Keratinocyte (primary cell): ENCODE measurements around the gene BASP1. TPM values are rescaled to one million over a fixed set of nuclear protein-coding genes. Genes with fewer than 3 reads are reported as not detected.

Experiments
- DNase-seq: peaks from one replicate; pipeline ENCODE4 v3.0.0-alpha.2; 2011; ENCODE audit warnings: low read depth, missing footprints, low spot score
- FAIRE-seq: peaks from 2 replicates; lab custom pipeline; 2011; peaks lifted over from hg19 to GRCh38; lab: Jason Lieb, UNC
- H2AFZ ChIP-seq: 2 replicates; pipeline ENCODE4 v1.6.0; 2012; ENCODE audit warnings: low read length, control low read depth, inconsistent platforms; ENCODE audit not compliant: control insufficient read depth
- H3K27ac ChIP-seq: 2 replicates; pipeline ENCODE4 v1.5.1; 2011; ENCODE audit warnings: low read length; ENCODE audit not compliant: control insufficient read depth, insufficient read depth
- H3K27me3 ChIP-seq: 3 replicates; pipeline ENCODE4 v1.6.0; 2011; ENCODE audit warnings: low read length; ENCODE audit not compliant: control insufficient read depth, insufficient read depth; ENCODE audit errors: extremely low read depth
- H3K36me3 ChIP-seq, 2 experiments: 2 replicates in 1 of 2; 3 replicates in 1 of 2; pipeline ENCODE4 v1.5.1; 2011; ENCODE audit warnings: low read length in 2 of 2, mild to moderate bottlenecking in 1 of 2; ENCODE audit not compliant: control insufficient read depth in 2 of 2, insufficient read depth in 2 of 2; ENCODE audit errors: extremely low read depth in 1 of 2
- H3K4me1 ChIP-seq: 3 replicates; pipeline ENCODE4 v1.5.1; 2011; ENCODE audit warnings: low read length; ENCODE audit not compliant: control insufficient read depth, insufficient read depth; ENCODE audit errors: extremely low read depth
- H3K4me2 ChIP-seq: 3 replicates; pipeline ENCODE4 v1.6.0; 2011; ENCODE audit warnings: low read depth, low read length; ENCODE audit not compliant: control insufficient read depth, insufficient read depth; ENCODE audit errors: extremely low read depth
- H3K4me3 ChIP-seq, 3 experiments: fragments of 200-600 bp in 1 of 3; sonication (generic) in 1 of 3; 2 replicates in 2 of 3; 3 replicates in 1 of 3; pipeline ENCODE4 v1.5.1; 2011 to 2016; ENCODE audit warnings: low read length in 3 of 3, mild to moderate bottlenecking in 3 of 3, control low read depth in 2 of 3, inconsistent platforms in 1 of 3, low read depth in 1 of 3, mixed read lengths in 1 of 3, mixed run types in 1 of 3, moderate library complexity in 1 of 3; ENCODE audit not compliant: control insufficient read depth in 2 of 3, insufficient read depth in 2 of 3; ENCODE audit errors: extremely low read depth in 1 of 3
- H3K79me2 ChIP-seq: 2 replicates; pipeline ENCODE4 v1.6.0; 2012; ENCODE audit warnings: low read length; ENCODE audit not compliant: control insufficient read depth, insufficient read depth
- H3K9ac ChIP-seq: 3 replicates; pipeline ENCODE4 v1.6.0; 2011; ENCODE audit warnings: low read length; ENCODE audit not compliant: control insufficient read depth, insufficient read depth; ENCODE audit errors: extremely low read depth
- H3K9me1 ChIP-seq: 3 replicates; pipeline ENCODE4 v1.6.0; 2011; ENCODE audit warnings: low read length; ENCODE audit not compliant: control insufficient read depth, insufficient read depth; ENCODE audit errors: extremely low read depth
- H3K9me3 ChIP-seq: 2 replicates; pipeline ENCODE4 v1.5.1; 2012; ENCODE audit warnings: low read depth, low read length; ENCODE audit not compliant: control insufficient read depth
- H4K20me1 ChIP-seq: 3 replicates; pipeline ENCODE4 v1.6.0; 2011; ENCODE audit warnings: low read length; ENCODE audit not compliant: control insufficient read depth, insufficient read depth; ENCODE audit errors: extremely low read depth
- CTCF ChIP-seq, 3 experiments: IDR thresholded peaks in 1 of 3; conservative IDR thresholded peaks in 1 of 3; optimal IDR thresholded peaks in 1 of 3; 2 replicates in 2 of 3; 3 replicates in 1 of 3; pipeline versions ENCODE3 to v1.5.1; 2011; ENCODE audit warnings: low read length in 3 of 3, mild to moderate bottlenecking in 3 of 3, moderate library complexity in 2 of 3, control low read depth in 1 of 3, inconsistent platforms in 1 of 3; ENCODE audit not compliant: insufficient read depth in 2 of 3; ENCODE audit errors: extremely low read depth in 1 of 3
- EZH2 ChIP-seq: IDR thresholded peaks from one replicate; pipeline ENCODE4 v1.6.1; 2012; ENCODE audit warnings: inconsistent platforms, mild to moderate bottlenecking, low read length, moderate library complexity
- dilution Hi-C: fragments of 300-500 bp; cut with MboI; formaldehyde crosslinking; loops from one replicate; pipeline ENCODE4 v1.7.0; 2020; ENCODE audit warnings: low sequenced_read_pairs; ENCODE audit not compliant: extremely low pct_ligation_motif_present
- polyA plus RNA-seq, 5 experiments: library from polyadenylated mRNA; depleted of rRNA in 3 of 5; stranded (reverse) in 3 of 5; stranded (forward) in 1 of 5; unstranded in 1 of 5; fragments of >200 nt; gene quantifications; 1 replicate in 1 of 5; 2 replicates in 3 of 5; 3 replicates in 1 of 5; pipeline versions ENCODE4 v1.2.1 to v1.2.3, GENCODE V29; 2011 to 2012; ENCODE audit warnings: missing spikeins in 2 of 5, low read depth in 1 of 5, low replicate concordance in 1 of 5

The BASP1 gene
- polyA plus RNA-seq, 1 donor (not counting 4 experiments of a cell fraction or from before 2014, with no cell fraction given), result 127 TPM

GRCh38 chr5:17315710-17316221 is 98.3 kb downstream of the BASP1 start:
- H3K9me3 ChIP-seq, result no peaks in the 10 kb centered on the region

GRCh38 chr5:17316970-17317459 is 99.6 kb downstream of the BASP1 start:
- no peaks in the 10 kb centered on the region for H3K79me2 ChIP-seq
- H2AFZ ChIP-seq, result peak overlapping the region; percentile 10
- H4K20me1 ChIP-seq, result no peaks in the 10 kb centered on the region
- no peaks in the 10 kb centered on the region for H3K9me3 ChIP-seq
- no peak overlapping the region for H3K27ac ChIP-seq
- DNase-seq, result no peak
- H3K4me2 ChIP-seq, result peak overlapping the region; percentile 62
- peak; percentile 69 for FAIRE-seq
- TF ChIP-seq CTCF (optimal IDR thresholded peaks at IDR 0.05 in 1 of 3, IDR thresholded peaks at IDR 0.05 in 1 of 3, conservative IDR thresholded peaks at IDR 0.05 in 1 of 3; ENCODE audit: extremely low read depth in 1 of 3, insufficient read depth in 2 of 3, low read length in 3 of 3) (no peak), EZH2 (no peak)
- H3K4me1 ChIP-seq, result peaks cover 28% of the 10 kb centered on the region
- no peaks in the 10 kb centered on the region for H3K9me1 ChIP-seq
- no peak overlapping the region for H3K4me3 ChIP-seq
- no peaks in the 10 kb centered on the region for H3K36me3 ChIP-seq
- no peaks in the 10 kb centered on the region for H3K27me3 ChIP-seq
- no peak overlapping the region for H3K9ac ChIP-seq
- dilution Hi-C loops, result no loop called here

More at GRCh38 chr5:17315710-17316221, 98.3 kb downstream of the BASP1 start:
- dilution Hi-C loops, result no loop called here
- no peak for DNase-seq
- H3K36me3 ChIP-seq, result no peaks in the 10 kb centered on the region
- no peak overlapping the region for H2AFZ ChIP-seq
- no peaks in the 10 kb centered on the region for H4K20me1 ChIP-seq
- H3K4me2 ChIP-seq, result no peak overlapping the region
- no peaks in the 10 kb centered on the region for H3K27me3 ChIP-seq
- H3K27ac ChIP-seq, result no peak overlapping the region
- H3K4me3 ChIP-seq, result no peak overlapping the region
- FAIRE-seq, result no peak
- H3K9me1 ChIP-seq, result no peaks in the 10 kb centered on the region
- H3K9ac ChIP-seq, result no peak overlapping the region
- TF ChIP-seq CTCF (optimal IDR thresholded peaks at IDR 0.05 in 1 of 3, IDR thresholded peaks at IDR 0.05 in 1 of 3, conservative IDR thresholded peaks at IDR 0.05 in 1 of 3; ENCODE audit: extremely low read depth in 1 of 3, insufficient read depth in 2 of 3, low read length in 3 of 3), result no peak
- TF ChIP-seq EZH2, result no peak
- peaks cover 28% of the 10 kb centered on the region for H3K4me1 ChIP-seq
- H3K79me2 ChIP-seq, result no peaks in the 10 kb centered on the region
